ENCODE measurements around the gene FANCI. TPM values are rescaled to one million over a fixed set of nuclear protein-coding genes. Genes with fewer than 3 reads are reported as not detected.

The FANCI gene
- total and polyA plus RNA-seq, 2 of the 4 experiments (the other 2 are of a cell fraction), result 13.2 to 34.2 TPM

- Histone ChIP-seq H4K91ac (ENCODE audit: insufficient read depth, low read depth, low read length) (no peak overlapping the region), H3K27ac (ENCODE audit: insufficient read depth, low read length) (no peak overlapping the region), H4K20me1 (ENCODE audit: insufficient read depth, low read length) (peaks cover 6% of the 10 kb centered on the region; the same call in 1 of the 2 replicates), H4K8ac (ENCODE audit: low read depth in 2 of 2, low read length in 2 of 2) (no peak overlapping the region), H3K36me3 (ENCODE audit: control insufficient read depth, insufficient read depth, low read length) (no peaks in the 10 kb centered on the region), H3K27me3 (ENCODE audit: control insufficient read depth, insufficient read depth, low read length) (peaks cover 94% of the 10 kb centered on the region), H2BK15ac (ENCODE audit: low read depth, low read length) (no peak overlapping the region), H3K9me3 (ENCODE audit: control insufficient read depth, insufficient read depth, low read length) (no peaks in the 10 kb centered on the region; the same call in none of the 2 replicates), H3K79me1 (ENCODE audit: low read depth in 1 of 2, low read length in 2 of 2) (no peaks in the 10 kb centered on the region), H3K4me2 (ENCODE audit: low read depth, low read length) (no peak overlapping the region), H2AK9ac (replicated peaks; ENCODE audit: low read depth, low read length, poor library complexity) (no peak overlapping the region), H2BK20ac (ENCODE audit: low read depth, low read length) (no peak overlapping the region), H2AFZ (replicated peaks; ENCODE audit: low read length, poor library complexity) (no peak overlapping the region), H3K18ac (ENCODE audit: low read depth, low read length) (no peak overlapping the region), H4K5ac (ENCODE audit: low read depth, low read length) (no peak overlapping the region), H3K4me3 (ENCODE audit: insufficient read depth, low read depth, low read length) (no peak overlapping the region), H3K14ac (replicated peaks; ENCODE audit: low read depth, low read length) (no peak overlapping the region), H3K56ac (ENCODE audit: extremely low read depth, insufficient read depth, low read length) (no peak overlapping the region), H3K4ac (ENCODE audit: low read depth, low read length) (no peak overlapping the region), H3K4me1 (ENCODE audit: control insufficient read depth, insufficient read depth, low read length) (no peaks in the 10 kb centered on the region), H2BK120ac (ENCODE audit: low read depth, low read length) (no peak overlapping the region), H3K9ac (ENCODE audit: low read depth, low read length) (no peak overlapping the region), H3K9me1 (ENCODE audit: insufficient read depth, low read length) (no peaks in the 10 kb centered on the region), H2BK5ac (ENCODE audit: low read depth, low read length, poor library complexity, severe bottlenecking) (no peak overlapping the region), H3K23ac (ENCODE audit: low read depth, low read length) (no peak overlapping the region), H2AK5ac (ENCODE audit: low read depth, low read length) (no peak overlapping the region)
- in situ Hi-C loops (cut with MboI; ENCODE audit: low sequenced_read_pairs), result loop anchor here (5.0 kb wide), 1 partner anchor 67 kb away; no protein-coding TSS in a partner anchor
- ChIA-PET POLR2A (ENCODE audit: unreplicated experiment) (no interaction called here), CTCF (interaction anchor here (0.6 to 1.4 kb wide), 2 partner anchors 9 to 135 kb away, joined by 3 read pairs; no protein-coding TSS in a partner anchor)
- BruUV-seq (replicated peaks), result no TSS peak
- DNase-seq (no peak), ATAC-seq (ENCODE audit: low read depth) (no peak)
- TF ChIP-seq USF2 (IDR thresholded peaks at IDR 0.05; ENCODE audit: low read depth, low read length) (no peak), MXI1 (IDR thresholded peaks at IDR 0.05; ENCODE audit: borderline replicate concordance, low read depth, low read length) (no peak), RFX5 (IDR thresholded peaks at IDR 0.05; ENCODE audit: low read depth, low read length) (no peak), CEBPB (IDR thresholded peaks at IDR 0.05; ENCODE audit: low read depth, low read length) (no peak), SMC3 (IDR thresholded peaks at IDR 0.05; ENCODE audit: low read depth, low read length) (no peak), MAZ (IDR thresholded peaks at IDR 0.05; ENCODE audit: borderline replicate concordance, low read depth, low read length) (no peak), RCOR1 (IDR thresholded peaks at IDR 0.05; ENCODE audit: insufficient replicate concordance, low read length) (no peak), MAFK (IDR thresholded peaks at IDR 0.05; ENCODE audit: low read depth, low read length) (no peak), POLR2A (IDR thresholded peaks at IDR 0.05; ENCODE audit: low read depth, low read length) (no peak), BHLHE40 (IDR thresholded peaks at IDR 0.05; ENCODE audit: low read depth, low read length) (no peak), ELK1 (IDR thresholded peaks at IDR 0.05; ENCODE audit: borderline replicate concordance, low read depth, low read length) (no peak), RAD21 (IDR thresholded peaks at IDR 0.05; ENCODE audit: low read length) (no peak), CHD1 (IDR thresholded peaks at IDR 0.05; ENCODE audit: low read depth, low read length) (no peak), NFE2L2 (IDR thresholded peaks at IDR 0.05; ENCODE audit: low read depth, low read length) (no peak), FOS (IDR thresholded peaks at IDR 0.05; ENCODE audit: low read depth, low read length) (no peak)
- TF ChIP-seq, protein P1, sequence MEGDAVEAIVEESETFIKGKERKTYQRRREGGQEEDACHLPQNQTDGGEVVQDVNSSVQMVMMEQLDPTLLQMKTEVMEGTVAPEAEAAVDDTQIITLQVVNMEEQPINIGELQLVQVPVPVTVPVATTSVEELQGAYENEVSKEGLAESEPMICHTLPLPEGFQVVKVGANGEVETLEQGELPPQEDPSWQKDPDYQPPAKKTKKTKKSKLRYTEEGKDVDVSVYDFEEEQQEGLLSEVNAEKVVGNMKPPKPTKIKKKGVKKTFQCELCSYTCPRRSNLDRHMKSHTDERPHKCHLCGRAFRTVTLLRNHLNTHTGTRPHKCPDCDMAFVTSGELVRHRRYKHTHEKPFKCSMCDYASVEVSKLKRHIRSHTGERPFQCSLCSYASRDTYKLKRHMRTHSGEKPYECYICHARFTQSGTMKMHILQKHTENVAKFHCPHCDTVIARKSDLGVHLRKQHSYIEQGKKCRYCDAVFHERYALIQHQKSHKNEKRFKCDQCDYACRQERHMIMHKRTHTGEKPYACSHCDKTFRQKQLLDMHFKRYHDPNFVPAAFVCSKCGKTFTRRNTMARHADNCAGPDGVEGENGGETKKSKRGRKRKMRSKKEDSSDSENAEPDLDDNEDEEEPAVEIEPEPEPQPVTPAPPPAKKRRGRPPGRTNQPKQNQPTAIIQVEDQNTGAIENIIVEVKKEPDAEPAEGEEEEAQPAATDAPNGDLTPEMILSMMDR (conservative IDR thresholded peaks at IDR 0.05; ENCODE audit: low read depth, low read length), result no peak
- intact Hi-C loops (cut with micrococcal nuclease), result no loop called here
- dilution Hi-C loops (cut with HindIII; ENCODE audit: low sequenced_read_pairs, unreplicated experiment), result no loop called here
- WGBS, 2 experiments (ENCODE audit: extremely low coverage in 2 of 2, insufficient read length in 1 of 2), result no CpG with 5 or more reads among the region's 13 CpGs
These were observed 121.1 kb downstream of the FANCI start for GRCh38 chr15:89364741-89365450.
